Caki2 (cell line): ENCODE measurements around the gene POFUT1. TPM values are rescaled to one million over a fixed set of nuclear protein-coding genes. Genes with fewer than 3 reads are reported as not detected.

ENCODE experiments used
- DNase-seq: peaks from one replicate; pipeline ENCODE4 v3.0.0-alpha.2; 2015; ENCODE audit warnings: low read depth
- in situ Hi-C: cut with HindIII; loops from 2 replicates; pipeline ENCODE4 v1.10.0; 2016; ENCODE audit warnings: low sequenced_read_pairs, low pct_unique_long_range_greater_than_20kb, mixed read lengths
- total RNA-seq: library from RNA; depleted of rRNA; stranded (reverse); fragments of >200 nt; shearing (Covaris generic); gene quantifications from 2 replicates; pipeline ENCODE4 v1.2.3, GENCODE V29; 2014; ENCODE audit warnings: low replicate concordance; rRNA removed

Gene POFUT1
- total RNA-seq, 1 experiment from 2014 or later, result 65.7 TPM

- in situ Hi-C loops, result no loop called here
- DNase-seq, result no peak
These were observed 79.6 kb downstream of the POFUT1 start for GRCh38 chr20:32287231-32287638.

Other genes with a start within 250 kb of the POFUT1 start
- 8.1 and 9.7 TPM in 2 replicates for gene XKR7, start 239.7 kb upstream of the POFUT1 start, total RNA-seq
- gene CCM2L, start 197.4 kb upstream of the POFUT1 start, total RNA-seq, result 21.5 and 29.4 TPM in 2 replicates
- gene HCK, start 155.6 kb upstream of the POFUT1 start, total RNA-seq, result not detected in 2 replicates
- 7.4 and 13.1 TPM in 2 replicates for gene TM9SF4, start 98.2 kb upstream of the POFUT1 start, total RNA-seq
- 0.35 and 0.37 TPM in 2 replicates for gene PLAGL2, start 137 bp upstream of the POFUT1 start, total RNA-seq
- gene KIF3B, start 69.8 kb downstream of the POFUT1 start, total RNA-seq, result 19.3 and 19.9 TPM in 2 replicates
- 17.3 and 25.7 TPM in 2 replicates for gene ASXL1, start 150.5 kb downstream of the POFUT1 start, total RNA-seq